ENCODE data around the gene PABPN1L. TPM values are rescaled to one million over a fixed set of nuclear protein-coding genes. Genes with fewer than 3 reads are reported as not detected.

PABPN1L gene
- total RNA-seq, 4 donors from 2014 or later, result not detected

DNA sequence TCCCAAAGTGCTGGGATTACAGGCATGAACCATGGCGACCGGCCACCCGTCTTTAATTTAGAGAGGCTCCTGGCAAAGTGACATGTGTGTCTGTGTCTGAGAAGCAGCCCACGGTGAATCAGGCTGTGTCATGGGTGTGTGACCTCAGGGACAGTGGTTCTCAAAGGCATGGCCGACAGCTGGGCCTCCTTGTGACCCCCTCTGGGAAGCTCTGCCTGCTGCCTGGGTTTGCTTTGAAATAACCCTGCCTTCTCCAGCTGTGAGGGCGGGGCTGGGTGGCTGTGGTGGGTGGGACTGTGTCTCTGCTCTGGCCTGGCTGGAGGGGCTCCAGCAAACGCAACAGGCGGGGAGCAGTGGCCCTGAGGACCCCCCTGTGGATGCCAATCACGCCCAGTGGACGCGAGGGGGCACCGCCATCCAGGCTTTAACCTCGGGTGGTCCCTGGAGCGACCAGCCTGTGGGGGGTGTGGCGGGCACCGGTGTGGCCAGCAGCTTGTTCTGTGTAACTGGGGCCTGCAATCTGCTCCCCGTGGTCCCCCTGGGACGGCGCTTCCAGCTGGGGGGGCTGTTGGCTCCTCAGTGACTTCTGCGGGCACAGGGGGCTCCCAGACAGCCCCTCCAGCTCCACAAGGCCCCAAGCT, 46.0 kb downstream of the PABPN1L start:
- 73% methylated on average over 7 of the region's 20 CpGs for WGBS
- Histone ChIP-seq H3K9me3 (no peaks in the 10 kb centered on the region), H3K4me3 (no peak overlapping the region), H3K4me1 (no peaks in the 10 kb centered on the region), H3K36me3 (peaks cover 22 to 53% (median 41%) of the 10 kb centered on the region in 4 donors), H3K27ac (replicated peaks in 1 of 4) (no peak overlapping the region), H3K27me3 (no peaks in the 10 kb centered on the region)
- intact Hi-C loops (cut with DNase I), result no loop called here
- DNase-seq (ENCODE audit: extremely low spot score), result no peak
- TF ChIP-seq POLR2A (IDR thresholded peaks at IDR 0.05; ENCODE audit: low read depth) (no peak), POLR2AphosphoS5 (IDR thresholded peaks at IDR 0.05) (no peak), EP300 (IDR thresholded peaks at IDR 0.05) (no peak)
- TF ChIP-seq, protein P1, sequence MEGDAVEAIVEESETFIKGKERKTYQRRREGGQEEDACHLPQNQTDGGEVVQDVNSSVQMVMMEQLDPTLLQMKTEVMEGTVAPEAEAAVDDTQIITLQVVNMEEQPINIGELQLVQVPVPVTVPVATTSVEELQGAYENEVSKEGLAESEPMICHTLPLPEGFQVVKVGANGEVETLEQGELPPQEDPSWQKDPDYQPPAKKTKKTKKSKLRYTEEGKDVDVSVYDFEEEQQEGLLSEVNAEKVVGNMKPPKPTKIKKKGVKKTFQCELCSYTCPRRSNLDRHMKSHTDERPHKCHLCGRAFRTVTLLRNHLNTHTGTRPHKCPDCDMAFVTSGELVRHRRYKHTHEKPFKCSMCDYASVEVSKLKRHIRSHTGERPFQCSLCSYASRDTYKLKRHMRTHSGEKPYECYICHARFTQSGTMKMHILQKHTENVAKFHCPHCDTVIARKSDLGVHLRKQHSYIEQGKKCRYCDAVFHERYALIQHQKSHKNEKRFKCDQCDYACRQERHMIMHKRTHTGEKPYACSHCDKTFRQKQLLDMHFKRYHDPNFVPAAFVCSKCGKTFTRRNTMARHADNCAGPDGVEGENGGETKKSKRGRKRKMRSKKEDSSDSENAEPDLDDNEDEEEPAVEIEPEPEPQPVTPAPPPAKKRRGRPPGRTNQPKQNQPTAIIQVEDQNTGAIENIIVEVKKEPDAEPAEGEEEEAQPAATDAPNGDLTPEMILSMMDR (IDR thresholded peaks at IDR 0.05), result no peak

DNA sequence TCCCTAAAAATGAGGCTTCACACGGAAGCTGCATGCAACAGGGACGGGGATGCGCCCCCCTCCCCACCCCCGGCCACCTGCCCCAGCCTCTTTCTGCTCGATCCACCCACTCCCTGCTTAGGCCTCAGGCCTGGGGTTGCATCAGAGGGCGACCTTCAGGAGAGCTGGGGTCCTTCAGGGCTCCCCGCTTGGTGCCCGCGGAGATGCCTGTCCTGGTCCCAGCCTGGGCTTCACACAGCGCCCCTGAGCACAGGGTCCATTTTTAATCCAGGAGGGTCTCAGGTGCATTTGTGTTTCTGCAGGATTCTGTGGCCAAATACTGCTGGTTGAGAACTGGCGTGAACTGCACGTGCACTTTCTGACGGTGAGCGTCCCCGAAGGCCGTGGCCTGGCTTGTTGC, 47.3 kb downstream of the PABPN1L start:
- no peaks in the 10 kb centered on the region for H3K4me1 ChIP-seq
- no peak overlapping the region for H3K4me3 ChIP-seq
- 90% methylated on average over 16 of the region's 16 CpGs for WGBS
- H3K27ac ChIP-seq (replicated peaks in 1 of 4), result no peak overlapping the region
- DNase-seq (ENCODE audit: extremely low spot score), result no peak
- no peaks in the 10 kb centered on the region for H3K9me3 ChIP-seq
- intact Hi-C loops (cut with DNase I), result loop anchor here (10.0 kb wide), 1 partner anchor 356 kb away; the partner anchor contains the start of gene CDH15
- H3K27me3 ChIP-seq, result no peaks in the 10 kb centered on the region
- H3K36me3 ChIP-seq, result peaks cover 13 to 39% (median 33%) of the 10 kb centered on the region in 4 donors
- TF ChIP-seq EP300 (IDR thresholded peaks at IDR 0.05) (no peak), POLR2A (IDR thresholded peaks at IDR 0.05; ENCODE audit: low read depth) (no peak), POLR2AphosphoS5 (IDR thresholded peaks at IDR 0.05) (no peak)
- TF ChIP-seq, protein P1 (IDR thresholded peaks at IDR 0.05), result no peak

DNA sequence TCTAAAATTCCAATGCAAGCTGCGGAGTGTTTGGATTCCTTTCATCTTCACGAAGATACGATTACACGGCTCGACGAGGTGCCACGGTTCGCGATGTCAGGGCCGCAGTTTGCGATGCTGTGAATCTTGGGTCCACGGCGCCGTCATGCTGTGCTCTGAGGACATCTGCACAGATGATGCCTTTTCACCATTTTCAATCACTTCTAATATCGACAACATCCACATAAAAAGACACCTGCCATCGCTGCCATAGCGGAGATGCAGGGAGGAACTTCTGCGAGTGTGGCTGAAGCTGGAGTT, 47.9 kb downstream of the PABPN1L start:
- WGBS, result 82% methylated on average over 18 of the region's 18 CpGs

DNA sequence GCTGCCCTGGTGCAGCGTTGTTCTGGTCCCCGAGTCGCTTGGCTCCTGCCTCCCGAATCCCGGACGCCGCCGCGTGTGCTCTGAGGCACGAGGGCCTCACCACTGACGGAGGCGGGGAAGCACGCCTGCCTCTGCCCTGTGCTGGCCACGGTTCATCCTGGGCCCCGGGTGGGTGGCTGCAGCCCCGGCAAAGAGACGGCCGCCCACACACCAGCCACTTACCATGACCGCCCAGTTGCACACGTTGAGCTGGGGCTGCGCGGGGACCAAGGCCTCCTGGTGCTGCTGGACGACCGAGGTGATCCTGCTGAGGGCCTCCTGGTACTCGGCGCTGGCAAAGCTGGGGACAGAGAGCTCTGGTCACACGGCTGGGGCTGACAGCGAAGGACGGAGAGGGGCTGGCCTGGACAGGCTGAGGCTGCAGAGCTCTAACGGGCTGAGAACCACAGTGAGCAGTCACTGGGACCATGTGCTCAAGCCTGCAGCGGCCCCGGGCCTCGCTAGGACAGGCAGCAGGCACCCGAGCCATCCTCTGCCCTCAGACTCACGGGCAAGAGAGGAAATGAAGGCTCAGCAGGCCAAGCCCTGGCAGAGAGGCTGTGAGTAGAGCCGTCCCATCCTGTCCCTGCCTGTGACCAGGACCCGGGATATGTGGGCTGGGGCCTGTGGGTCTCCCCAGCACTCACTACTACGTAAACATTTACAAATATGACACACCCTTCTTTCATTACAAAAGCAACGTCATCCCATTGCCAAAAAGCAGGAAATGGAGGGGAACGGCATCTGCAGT, 48.5 kb downstream of the PABPN1L start:
- H3K4me3 ChIP-seq, result no peak overlapping the region
- H3K27me3 ChIP-seq, result no peaks in the 10 kb centered on the region
- TF ChIP-seq POLR2A (IDR thresholded peaks at IDR 0.05; ENCODE audit: low read depth) (no peak), POLR2AphosphoS5 (IDR thresholded peaks at IDR 0.05) (no peak), EP300 (IDR thresholded peaks at IDR 0.05) (no peak)
- TF ChIP-seq, protein P1 (IDR thresholded peaks at IDR 0.05), result no peak
- H3K9me3 ChIP-seq, result no peaks in the 10 kb centered on the region
- intact Hi-C loops (cut with DNase I), result loop anchor here (10.0 kb wide), 1 partner anchor 357 kb away; the partner anchor contains the start of gene CDH15
- H3K36me3 ChIP-seq, result peaks cover 12 to 31% (median 26%) of the 10 kb centered on the region in 4 donors
- H3K27ac ChIP-seq (replicated peaks in 1 of 4), result no peak overlapping the region
- H3K4me1 ChIP-seq, result peaks cover 1 to 7% (median 6%) of the 10 kb centered on the region in 4 donors
- DNase-seq (ENCODE audit: extremely low spot score), result no peak
- WGBS, result 78% methylated on average over 21 of the region's 40 CpGs

More for the DNA sequence above, 47.9 kb downstream of the PABPN1L start:
- intact Hi-C loops (cut with DNase I), result loop anchor here (10.0 kb wide), 1 partner anchor 356 kb away; the partner anchor contains the start of gene CDH15
- H3K4me1 ChIP-seq, result peaks cover 0 to 2% (median under 1%) of the 10 kb centered on the region in 4 donors
- no peak overlapping the region for H3K27ac ChIP-seq (replicated peaks in 1 of 4)
- H3K4me3 ChIP-seq, result no peak overlapping the region
- H3K36me3 ChIP-seq, result peaks cover 12 to 33% (median 29%) of the 10 kb centered on the region in 4 donors
- H3K27me3 ChIP-seq, result no peaks in the 10 kb centered on the region
- no peaks in the 10 kb centered on the region for H3K9me3 ChIP-seq
- DNase-seq (ENCODE audit: extremely low spot score), result no peak
- TF ChIP-seq EP300 (IDR thresholded peaks at IDR 0.05), result no peak
- no peak for TF ChIP-seq POLR2A (IDR thresholded peaks at IDR 0.05; ENCODE audit: low read depth)
- TF ChIP-seq, protein P1 (IDR thresholded peaks at IDR 0.05), result no peak
- TF ChIP-seq POLR2AphosphoS5 (IDR thresholded peaks at IDR 0.05), result no peak

Data from esophagus muscularis mucosa (tissue), 4 donors.